D721Med (cell line): ENCODE data around the gene TMBIM1.

Experiments used
- DNase-seq: peaks from one replicate; pipeline ENCODE4 v3.0.0; 2011; ENCODE audit warnings: low spot score; ENCODE audit not compliant: insufficient read length
- FAIRE-seq: peaks from 2 replicates; lab custom pipeline; 2011; peaks lifted over from hg19 to GRCh38; lab: Jason Lieb, UNC
- TF ChIP-seq, protein P1 (sequence below): IDR thresholded peaks from 2 replicates; pipeline ENCODE4 v1.5.1; 2012; ENCODE audit warnings: mild to moderate bottlenecking, control low read depth; ENCODE audit not compliant: insufficient read depth; ENCODE audit errors: missing control alignments

Gene TMBIM1

DNA sequence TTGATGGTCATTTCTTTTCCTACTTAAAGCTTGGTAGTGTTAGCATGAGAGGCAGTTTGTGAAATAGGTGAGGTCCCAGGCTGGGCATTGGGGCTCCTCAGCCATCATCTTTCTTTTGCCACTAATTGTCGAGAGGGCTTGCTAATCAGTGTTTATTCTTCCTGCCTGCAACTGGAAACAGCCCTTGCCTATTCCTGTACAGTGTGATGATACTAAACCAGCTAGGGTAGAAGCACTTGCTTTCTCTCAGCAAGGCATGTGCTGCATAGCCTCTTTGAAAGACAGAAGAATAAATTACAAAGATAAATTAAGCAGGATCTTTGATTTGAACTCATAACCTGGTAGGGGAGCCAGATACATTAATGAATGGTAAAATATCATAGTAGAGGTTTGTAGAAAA is 48.1 kb downstream of the TMBIM1 start:
- DNase-seq (no peak), FAIRE-seq (no peak)
- TF ChIP-seq, protein P1, sequence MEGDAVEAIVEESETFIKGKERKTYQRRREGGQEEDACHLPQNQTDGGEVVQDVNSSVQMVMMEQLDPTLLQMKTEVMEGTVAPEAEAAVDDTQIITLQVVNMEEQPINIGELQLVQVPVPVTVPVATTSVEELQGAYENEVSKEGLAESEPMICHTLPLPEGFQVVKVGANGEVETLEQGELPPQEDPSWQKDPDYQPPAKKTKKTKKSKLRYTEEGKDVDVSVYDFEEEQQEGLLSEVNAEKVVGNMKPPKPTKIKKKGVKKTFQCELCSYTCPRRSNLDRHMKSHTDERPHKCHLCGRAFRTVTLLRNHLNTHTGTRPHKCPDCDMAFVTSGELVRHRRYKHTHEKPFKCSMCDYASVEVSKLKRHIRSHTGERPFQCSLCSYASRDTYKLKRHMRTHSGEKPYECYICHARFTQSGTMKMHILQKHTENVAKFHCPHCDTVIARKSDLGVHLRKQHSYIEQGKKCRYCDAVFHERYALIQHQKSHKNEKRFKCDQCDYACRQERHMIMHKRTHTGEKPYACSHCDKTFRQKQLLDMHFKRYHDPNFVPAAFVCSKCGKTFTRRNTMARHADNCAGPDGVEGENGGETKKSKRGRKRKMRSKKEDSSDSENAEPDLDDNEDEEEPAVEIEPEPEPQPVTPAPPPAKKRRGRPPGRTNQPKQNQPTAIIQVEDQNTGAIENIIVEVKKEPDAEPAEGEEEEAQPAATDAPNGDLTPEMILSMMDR, result no peak

DNA sequence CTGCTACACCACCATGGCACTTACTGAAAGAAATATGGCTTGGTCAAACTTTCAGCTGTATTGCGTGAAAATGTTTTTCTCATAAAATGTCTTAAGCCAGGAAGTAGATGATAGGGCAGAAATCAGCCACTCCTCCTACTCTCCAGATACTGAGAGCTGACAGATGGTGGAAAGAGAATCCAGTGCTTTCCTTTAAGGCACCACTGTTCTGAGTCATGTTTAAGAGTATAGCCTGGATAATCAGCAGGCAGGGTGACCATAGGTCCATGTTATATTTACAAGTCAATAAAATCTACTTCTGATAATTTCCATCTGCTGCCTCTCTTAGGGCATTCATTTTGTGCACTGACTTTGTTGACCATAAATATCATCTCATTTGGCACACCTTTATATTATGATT is 53.4 kb downstream of the TMBIM1 start:
- FAIRE-seq (no peak), DNase-seq (no peak)
- TF ChIP-seq, protein P1, result no peak

DNA sequence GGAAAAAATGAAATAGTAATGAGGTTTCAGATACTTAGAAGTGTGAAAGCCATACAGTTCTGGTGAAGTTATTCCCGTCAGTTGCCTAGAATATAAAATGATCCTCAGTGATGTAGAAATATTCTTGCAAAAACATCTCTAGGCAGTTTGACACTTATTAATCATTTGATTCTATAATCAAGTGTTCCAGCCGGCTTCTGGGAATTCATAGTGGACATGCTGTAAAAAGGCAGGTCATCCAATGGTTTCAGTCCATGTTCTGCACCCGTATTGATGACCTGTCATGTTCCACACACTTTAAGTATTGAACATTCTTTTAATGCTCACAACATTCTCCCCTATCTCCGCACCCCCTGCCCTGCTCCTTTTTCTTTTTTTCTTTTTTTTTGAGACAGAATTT is 55.5 kb downstream of the TMBIM1 start:
- FAIRE-seq, result no peak
- no peak for DNase-seq
- TF ChIP-seq, protein P1, result no peak

DNA sequence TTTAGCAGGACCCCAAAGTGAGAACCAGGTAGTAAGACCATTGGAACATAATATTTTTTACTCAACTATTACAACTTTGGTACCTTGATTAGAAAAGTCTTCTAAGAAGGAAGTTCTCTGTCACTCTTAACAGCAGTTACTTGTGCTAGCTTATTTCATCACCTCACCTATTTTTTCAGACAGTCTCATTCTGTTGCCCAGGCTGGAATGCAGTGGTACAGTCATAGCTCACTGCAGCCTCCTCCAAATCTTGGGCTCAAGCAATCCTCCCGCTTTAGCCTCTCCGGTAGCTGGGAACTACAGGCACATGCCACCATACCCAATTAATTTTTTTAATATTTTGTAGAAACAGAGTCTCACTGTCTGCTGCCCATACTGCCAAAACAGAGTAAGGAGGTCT is 57.3 kb downstream of the TMBIM1 start:
- FAIRE-seq (no peak), DNase-seq (no peak)
- TF ChIP-seq, protein P1, result no peak

DNA sequence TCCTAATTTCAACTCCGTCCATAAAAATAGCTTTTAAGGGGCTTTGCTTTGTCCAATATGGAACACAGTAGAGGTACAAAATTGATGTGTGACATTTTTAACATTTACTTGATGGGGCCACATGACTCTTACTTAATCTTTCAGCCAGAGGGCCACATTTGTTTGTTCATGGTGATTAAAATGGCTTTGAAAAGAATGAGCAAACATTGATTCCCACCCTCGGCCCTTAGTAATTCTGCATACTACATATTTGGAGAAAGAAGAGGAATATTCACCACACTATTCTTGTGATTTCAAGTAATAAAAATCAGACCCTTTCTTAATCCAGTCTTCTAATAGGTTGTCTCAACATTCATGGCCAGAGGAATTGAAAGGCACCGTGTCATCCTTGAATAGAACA is 57.8 kb downstream of the TMBIM1 start:
- FAIRE-seq, result no peak

DNA sequence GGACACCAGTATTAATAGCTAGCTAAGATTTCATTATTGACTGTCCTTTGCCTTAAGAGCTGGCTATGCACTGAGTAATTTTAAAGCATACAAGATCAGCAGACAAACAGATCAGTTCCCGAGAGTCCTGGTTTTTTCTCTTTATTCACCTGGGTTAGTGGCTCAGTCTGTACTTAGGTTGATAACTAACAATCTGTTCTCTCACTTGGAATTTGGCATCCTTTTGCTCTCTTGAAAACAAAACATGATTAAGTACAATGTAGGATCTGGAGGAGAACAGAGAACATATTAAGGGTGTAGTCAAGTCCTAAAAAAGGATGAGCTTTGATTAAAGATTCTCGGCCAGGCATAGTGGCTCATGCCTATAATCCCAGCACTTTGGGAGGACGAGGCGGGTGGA is 58.8 kb downstream of the TMBIM1 start:
- TF ChIP-seq, protein P1, result no peak
- FAIRE-seq (no peak), DNase-seq (no peak)

More for the DNA sequence above, 57.8 kb downstream of the TMBIM1 start:
- DNase-seq, result no peak
- TF ChIP-seq, protein P1, result no peak

DNA sequence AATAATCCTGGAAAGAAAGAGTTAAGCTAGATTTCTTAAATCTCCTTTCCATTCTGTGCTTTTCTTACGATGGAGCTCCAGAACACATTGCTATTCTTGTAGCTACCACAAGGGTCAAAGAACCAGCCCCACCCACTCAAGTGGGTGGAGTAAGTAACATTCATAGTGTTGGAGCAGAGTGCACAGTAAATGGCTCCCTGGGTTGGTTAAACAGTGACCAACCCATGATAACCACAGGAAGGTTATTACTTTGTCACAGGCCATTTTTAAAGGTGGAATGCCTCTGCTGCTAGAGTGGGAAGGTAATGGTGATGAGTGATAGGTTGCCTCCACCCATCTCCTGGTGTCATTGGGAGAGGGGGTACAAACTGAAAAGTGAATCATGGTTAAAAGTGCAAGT is 61.4 kb downstream of the TMBIM1 start:
- DNase-seq (no peak), FAIRE-seq (no peak)
- TF ChIP-seq, protein P1, result no peak
